Activated T-cell treated with anti-CD3 and anti-CD28 coated beads, Interleukin-2, amount 50 U/mL, for 24 hours (primary cell): ENCODE measurements around the gene HOXB1.

Experiments
- DNase-seq: peaks from one replicate; pipeline ENCODE4 v3.0.0-alpha.2; 2020
- H3K27ac Mint-ChIP-seq: 2 replicates; pipeline ENCODE4 v1.8.0; 2020; ENCODE audit warnings: mild to moderate bottlenecking, mixed read lengths
- H3K27me3 Mint-ChIP-seq: 2 replicates; pipeline ENCODE4 v1.8.0; 2020; ENCODE audit warnings: mixed read lengths
- H3K36me3 Mint-ChIP-seq: 2 replicates; pipeline ENCODE4 v1.8.0; 2020; ENCODE audit warnings: low read depth, mixed read lengths
- H3K4me1 Mint-ChIP-seq: 2 replicates; pipeline ENCODE4 v1.8.0; 2020; ENCODE audit warnings: low read depth, mixed read lengths
- H3K4me3 Mint-ChIP-seq: 2 replicates; pipeline ENCODE4 v1.8.0; 2020; ENCODE audit warnings: mild to moderate bottlenecking, moderate library complexity, mixed read lengths
- H3K9me3 Mint-ChIP-seq: 2 replicates; pipeline ENCODE4 v1.8.0; 2020; ENCODE audit warnings: mixed read lengths

Gene HOXB1

DNA sequence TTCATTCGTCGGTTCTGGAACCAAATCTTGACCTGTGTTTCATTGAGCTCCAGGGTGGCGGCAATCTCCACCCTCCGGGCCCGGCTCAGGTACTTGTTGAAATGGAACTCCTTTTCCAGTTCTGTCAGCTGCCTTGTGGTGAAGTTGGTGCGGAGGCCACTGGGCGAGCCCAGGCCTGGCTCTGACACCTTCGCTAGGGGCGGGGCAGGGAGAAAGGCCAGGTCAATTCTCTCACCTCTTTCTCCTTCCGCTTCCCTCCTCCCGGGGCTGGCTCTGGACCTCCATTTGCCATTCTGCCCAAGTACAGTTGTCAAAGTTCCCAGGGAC is 1.2 kb downstream of the HOXB1 start:
- Mint-ChIP-seq H3K36me3 (no peaks in the 10 kb centered on the region), H3K27me3 (peaks cover 34% of the 10 kb centered on the region), H3K27ac (no peak overlapping the region), H3K4me1 (peaks cover 5% of the 10 kb centered on the region), H3K4me3 (no peak overlapping the region), H3K9me3 (no peaks in the 10 kb centered on the region)
- no peak for DNase-seq

- DNase-seq = no peak
- Mint-ChIP-seq H3K36me3 (no peaks in the 10 kb centered on the region), H3K27ac (no peak overlapping the region), H3K9me3 (no peaks in the 10 kb centered on the region), H3K27me3 (peaks cover 38% of the 10 kb centered on the region), H3K4me1 (peaks cover 5% of the 10 kb centered on the region), H3K4me3 (no peak overlapping the region)
Measured at GRCh38 chr17:48528936-48529682, 1.7 kb downstream of the HOXB1 start.

DNA sequence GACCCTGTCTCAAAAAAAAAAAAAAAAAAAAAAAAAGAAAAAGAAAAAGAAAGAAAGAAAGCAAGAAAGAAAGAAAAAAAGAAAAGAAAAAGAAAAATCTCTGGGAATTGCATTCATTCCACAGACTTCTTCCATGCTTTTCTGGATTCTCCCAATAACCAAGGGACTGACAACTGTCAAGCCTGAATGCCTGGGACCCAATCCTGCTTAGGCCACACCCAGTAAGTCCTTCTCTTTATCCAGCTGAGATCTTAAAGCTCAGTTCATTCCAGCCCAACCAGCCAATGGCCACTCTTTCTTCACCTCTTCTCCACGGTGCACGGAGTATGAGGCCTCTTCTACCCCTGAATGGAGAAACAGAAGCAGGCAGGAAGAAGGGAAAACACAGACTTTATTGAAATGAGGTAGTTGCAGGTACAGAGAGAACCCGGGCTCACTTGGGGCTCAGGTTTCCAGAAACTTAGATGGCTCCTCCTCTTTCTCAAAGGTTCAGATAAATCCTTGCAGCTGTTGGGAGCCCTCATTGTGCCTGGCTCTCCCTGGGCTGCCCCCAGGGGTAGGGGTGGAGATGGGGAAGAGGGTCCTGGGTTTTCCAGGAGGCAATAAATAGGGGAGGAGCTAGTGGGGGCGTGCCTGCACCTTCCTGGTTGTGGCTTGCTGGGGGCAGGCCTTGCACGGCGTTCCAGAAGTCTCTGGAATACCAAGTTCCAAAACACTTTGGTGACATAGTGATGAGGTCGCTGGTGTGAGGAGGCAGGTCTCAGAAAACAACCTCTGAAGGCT is 2.5 kb downstream of the HOXB1 start:
- H3K9me3 Mint-ChIP-seq = no peaks in the 10 kb centered on the region
- H3K4me3 Mint-ChIP-seq = no peak overlapping the region
- DNase-seq = no peak
- no peak overlapping the region for H3K27ac Mint-ChIP-seq
- H3K27me3 Mint-ChIP-seq = peaks cover 45% of the 10 kb centered on the region
- peaks cover 5% of the 10 kb centered on the region for H3K4me1 Mint-ChIP-seq
- H3K36me3 Mint-ChIP-seq = no peaks in the 10 kb centered on the region

- H3K27ac Mint-ChIP-seq = no peak overlapping the region
- H3K27me3 Mint-ChIP-seq = peaks cover 52% of the 10 kb centered on the region
- H3K9me3 Mint-ChIP-seq = no peaks in the 10 kb centered on the region
- no peaks in the 10 kb centered on the region for H3K36me3 Mint-ChIP-seq
- peaks cover 5% of the 10 kb centered on the region for H3K4me1 Mint-ChIP-seq
- no peak overlapping the region for H3K4me3 Mint-ChIP-seq
- no peak for DNase-seq
Measured at GRCh38 chr17:48527547-48527932, 3.3 kb downstream of the HOXB1 start.

DNA sequence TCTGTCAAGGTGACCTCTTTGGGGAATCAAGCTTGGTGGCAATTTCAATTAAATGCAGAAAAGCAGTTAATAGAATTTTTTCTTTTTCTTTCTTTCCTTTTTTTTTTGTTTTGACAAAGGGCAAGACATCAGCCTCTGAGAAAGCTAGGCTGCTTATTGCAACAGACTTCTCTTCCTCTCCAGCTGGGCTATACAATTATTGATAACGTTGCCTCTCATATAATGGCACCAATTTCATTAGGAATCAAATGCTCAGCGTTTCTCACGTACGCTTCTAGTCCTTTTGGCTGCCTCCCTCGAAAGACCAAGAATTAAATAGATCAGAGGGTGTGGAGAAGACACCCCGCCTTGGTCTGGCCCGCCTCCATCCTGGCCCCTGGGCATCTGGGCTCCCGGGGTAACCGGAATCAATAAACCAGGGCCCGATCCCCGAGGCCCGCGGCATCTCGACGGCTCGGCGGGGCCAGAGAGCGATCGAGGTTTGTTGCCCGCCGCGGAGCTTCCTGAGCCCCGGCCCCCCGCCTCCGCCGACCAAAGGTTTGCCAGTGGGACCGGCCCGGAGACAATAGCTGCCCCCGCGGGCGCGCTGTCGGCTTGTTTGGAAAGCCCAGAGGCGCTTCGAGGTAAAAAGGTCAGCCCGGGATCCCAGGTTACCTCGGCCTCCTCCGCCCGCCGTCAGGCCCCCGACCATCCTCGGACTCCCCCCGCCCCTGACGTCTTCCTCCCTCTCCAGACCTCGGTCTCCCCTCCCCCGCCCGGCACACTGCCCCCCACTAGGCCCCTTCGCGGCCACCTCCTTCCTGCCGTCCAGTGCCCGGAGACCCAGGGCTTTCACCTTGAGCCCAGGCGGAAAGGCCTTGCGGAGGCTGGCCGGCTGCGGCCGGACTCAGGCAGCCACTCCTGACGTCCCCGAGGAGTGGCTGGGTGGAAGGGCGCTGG is 3.9 kb downstream of the HOXB1 start:
- no peak for DNase-seq
- Mint-ChIP-seq H3K4me1 (peaks cover 5% of the 10 kb centered on the region), H3K4me3 (no peak overlapping the region), H3K36me3 (no peaks in the 10 kb centered on the region), H3K27ac (no peak overlapping the region), H3K27me3 (peaks cover 58% of the 10 kb centered on the region), H3K9me3 (no peaks in the 10 kb centered on the region)

DNA sequence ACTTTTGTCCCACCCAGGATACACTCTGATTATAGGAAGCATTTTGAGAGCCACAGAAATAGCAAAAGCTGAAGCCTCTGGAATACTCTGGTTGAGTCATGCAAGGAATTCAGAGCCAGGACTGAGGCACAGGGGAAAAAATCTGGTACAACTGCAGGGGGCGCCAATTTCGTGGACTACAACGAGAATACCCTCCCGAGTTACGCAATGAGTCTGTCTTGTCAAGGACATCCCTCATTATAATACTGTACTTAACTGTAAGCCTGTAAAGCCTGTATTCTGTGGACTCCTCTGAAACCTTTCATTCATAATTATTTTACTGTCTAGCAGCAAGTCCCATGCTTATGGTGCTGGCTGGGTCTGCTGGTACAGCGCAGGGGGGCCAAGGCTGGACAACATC is 7.8 kb downstream of the HOXB1 start:
- Mint-ChIP-seq H3K27me3 (peaks cover 68% of the 10 kb centered on the region), H3K9me3 (no peaks in the 10 kb centered on the region), H3K36me3 (no peaks in the 10 kb centered on the region), H3K4me3 (no peak overlapping the region), H3K27ac (no peak overlapping the region), H3K4me1 (peaks cover 5% of the 10 kb centered on the region)
- DNase-seq = no peak

GRCh38 chr17:48522031-48522653 is 8.7 kb downstream of the HOXB1 start:
- no peak overlapping the region for H3K4me3 Mint-ChIP-seq
- H3K36me3 Mint-ChIP-seq = no peaks in the 10 kb centered on the region
- peaks cover 64% of the 10 kb centered on the region for H3K27me3 Mint-ChIP-seq
- no peaks in the 10 kb centered on the region for H3K9me3 Mint-ChIP-seq
- H3K4me1 Mint-ChIP-seq = peaks cover 3% of the 10 kb centered on the region
- H3K27ac Mint-ChIP-seq = no peak overlapping the region
- no peak for DNase-seq

GRCh38 chr17:48520631-48521079 is 10.2 kb downstream of the HOXB1 start:
- Mint-ChIP-seq H3K27ac (no peak overlapping the region), H3K4me3 (no peak overlapping the region), H3K27me3 (peaks cover 59% of the 10 kb centered on the region), H3K9me3 (no peaks in the 10 kb centered on the region), H3K4me1 (no peaks in the 10 kb centered on the region), H3K36me3 (no peaks in the 10 kb centered on the region)
- no peak for DNase-seq

DNA sequence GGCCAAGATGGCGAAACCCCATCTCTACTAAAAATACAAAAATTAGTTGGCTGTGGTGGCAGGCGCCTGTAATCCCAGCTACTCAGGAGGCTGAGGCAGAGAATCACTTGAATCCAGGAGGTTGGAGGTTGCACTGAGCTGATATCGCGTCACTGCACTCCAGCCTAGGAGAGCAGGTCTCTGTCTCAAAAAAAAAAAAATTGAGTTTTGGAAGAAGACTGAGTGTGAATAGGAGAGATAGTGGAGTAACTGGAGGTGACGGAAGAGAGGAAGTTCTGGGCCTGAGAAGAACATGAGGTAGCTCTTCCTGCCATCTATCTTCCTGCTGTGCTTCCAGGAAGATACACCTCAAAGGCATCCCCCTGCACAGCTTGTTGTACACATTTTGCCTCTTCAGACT is 11.4 kb downstream of the HOXB1 start:
- no peak overlapping the region for H3K4me3 Mint-ChIP-seq
- H3K9me3 Mint-ChIP-seq = no peaks in the 10 kb centered on the region
- DNase-seq = no peak
- H3K27me3 Mint-ChIP-seq = peaks cover 61% of the 10 kb centered on the region
- no peak overlapping the region for H3K27ac Mint-ChIP-seq
- peaks cover 3% of the 10 kb centered on the region for H3K4me1 Mint-ChIP-seq
- H3K36me3 Mint-ChIP-seq = no peaks in the 10 kb centered on the region

DNA sequence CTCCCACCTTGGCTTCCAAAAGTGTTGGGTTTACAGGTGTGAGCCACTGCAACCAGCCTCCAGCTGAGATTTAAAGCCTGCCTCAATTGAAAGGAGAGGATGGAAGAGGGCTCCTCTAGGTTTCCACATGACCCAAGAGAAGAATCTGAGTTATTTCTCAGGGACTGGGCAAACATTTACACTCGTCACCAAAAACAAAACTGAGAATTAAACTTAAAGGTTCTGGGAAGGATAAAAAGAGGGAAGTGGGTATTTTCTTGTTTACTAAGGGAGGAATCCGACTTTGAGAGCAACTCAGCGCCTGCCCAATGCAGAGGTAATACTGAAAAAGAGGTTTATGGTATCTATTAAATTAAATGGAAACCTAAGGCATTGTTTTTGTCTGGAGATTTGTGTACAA is 13.3 kb downstream of the HOXB1 start:
- DNase-seq = no peak
- Mint-ChIP-seq H3K4me3 (no peak overlapping the region), H3K27ac (no peak overlapping the region), H3K4me1 (peaks cover 19% of the 10 kb centered on the region), H3K36me3 (no peaks in the 10 kb centered on the region), H3K9me3 (no peaks in the 10 kb centered on the region), H3K27me3 (peaks cover 55% of the 10 kb centered on the region)

- DNase-seq = no peak
- Mint-ChIP-seq H3K27ac (no peak overlapping the region), H3K4me3 (no peak overlapping the region), H3K27me3 (peaks cover 51% of the 10 kb centered on the region), H3K4me1 (peaks cover 27% of the 10 kb centered on the region), H3K9me3 (no peaks in the 10 kb centered on the region), H3K36me3 (no peaks in the 10 kb centered on the region)
Measured at GRCh38 chr17:48515925-48516900, 14.6 kb downstream of the HOXB1 start.

GRCh38 chr17:48514477-48514876 is 16.3 kb downstream of the HOXB1 start:
- Mint-ChIP-seq H3K4me3 (no peak overlapping the region), H3K4me1 (peaks cover 37% of the 10 kb centered on the region), H3K27me3 (peaks cover 36% of the 10 kb centered on the region), H3K9me3 (no peaks in the 10 kb centered on the region), H3K36me3 (no peaks in the 10 kb centered on the region), H3K27ac (no peak overlapping the region)
- DNase-seq = no peak

GRCh38 chr17:48513666-48514455 is 16.9 kb downstream of the HOXB1 start:
- H3K4me3 Mint-ChIP-seq = no peak overlapping the region
- no peaks in the 10 kb centered on the region for H3K9me3 Mint-ChIP-seq

More at GRCh38 chr17:48513666-48514455, 16.9 kb downstream of the HOXB1 start:
- Mint-ChIP-seq H3K4me1 (peaks cover 37% of the 10 kb centered on the region), H3K27ac (no peak overlapping the region), H3K36me3 (no peaks in the 10 kb centered on the region), H3K27me3 (peaks cover 35% of the 10 kb centered on the region)
- DNase-seq = no peak
